HCT116 (cell line): Measurements from ENCODE around the gene C17orf114.

ENCODE experiments used
- ATAC-seq: fragments of 200-7000 bp; cut with Tn5 transposase; 2 replicates; pipeline ENCODE4 v1.9.1; 2020; ENCODE audit warnings: mild to moderate bottlenecking, moderate library complexity
- BruUV-seq: library from RNA; stranded (reverse); fragments of 400-500 nt; replicated peaks from 2 replicates; lab custom pipeline; 2021; lab: Mats Ljungman, UMichigan
- CTCF ChIA-PET: fragments of 300-600 bp; sonication (Branson Sonifier 250); formaldehyde crosslinking; loops from one replicate; lab custom pipeline; 2021; ENCODE audit warnings: antibody characterized with exemption; lab: Charles Lee
- POLR2A ChIA-PET: fragments of 300-600, 350-600 bp; sonication (Branson Sonifier 250); formaldehyde crosslinking; loops from one replicate; lab custom pipeline; 2021; ENCODE audit warnings: antibody characterized with exemption; lab: Charles Lee
- RAD21 ChIA-PET, 2 experiments: fragments of 300-600 bp; sonication (Branson Sonifier 250); formaldehyde crosslinking; loops; one replicate each; lab custom pipeline; 2023; ENCODE audit warnings: low total read pairs in 2 of 2; ENCODE audit not compliant: uncharacterized antibody in 2 of 2, unreplicated experiment in 2 of 2, low non-redundant PET in 1 of 2; lab: Charles Lee
- DNase-seq: peaks from one replicate; pipeline ENCODE4 v3.0.0-alpha.2; 2010; ENCODE audit warnings: low read depth, low spot score
- H2AFZ ChIP-seq: fragments of 200-600 bp; shearing (Covaris generic), sonication (generic); 2 replicates; pipeline ENCODE4 v1.6.1; 2017; ENCODE audit warnings: low read depth, mixed run types, mixed read lengths, antibody characterized with exemption, low read length; ENCODE audit not compliant: poor library complexity, severe bottlenecking
- H3K27ac ChIP-seq: 2 replicates; pipeline ENCODE4 v1.5.1; 2012; ENCODE audit warnings: low read depth, low read length
- H3K27me3 ChIP-seq: fragments of 200-600 bp; sonication (generic); 2 replicates; pipeline ENCODE4 v1.6.1; 2016; ENCODE audit warnings: mixed run types, low read length, mixed read lengths; ENCODE audit not compliant: insufficient read depth
- H3K36me3 ChIP-seq, 2 experiments: fragments of 200-500 bp in 1 of 2; fragments of 200-600 bp in 1 of 2; sonication (Bioruptor generic) in 1 of 2; sonication (generic) in 1 of 2; 2 replicates each; pipeline versions ENCODE4 v1.5.1 to v1.6.1; 2014 to 2016; ENCODE audit warnings: low read length in 2 of 2, inconsistent platforms in 1 of 2, mixed read lengths in 1 of 2, mixed run types in 1 of 2; ENCODE audit not compliant: insufficient read depth in 2 of 2, control insufficient read depth in 1 of 2
- H3K4me1 ChIP-seq, 2 experiments: fragments of 200-600 bp in 1 of 2; sonication (generic) in 1 of 2; 2 replicates each; pipeline versions ENCODE4 v1.5.1 to v1.6.1; 2012 to 2017; ENCODE audit warnings: low read length in 2 of 2, inconsistent platforms in 1 of 2, mild to moderate bottlenecking in 1 of 2, mixed read lengths in 1 of 2, mixed run types in 1 of 2, moderate library complexity in 1 of 2; ENCODE audit not compliant: insufficient read depth in 2 of 2, control insufficient read depth in 1 of 2
- H3K4me2 ChIP-seq: fragments of 200-600 bp; sonication (generic); 2 replicates; pipeline ENCODE4 v1.6.1; 2017; ENCODE audit warnings: mixed run types, low read length, mixed read lengths
- H3K4me3 ChIP-seq, 2 experiments: fragments of 200-600 bp in 1 of 2; sonication (generic) in 1 of 2; replicated peaks in 1 of 2; 2 replicates each; pipeline ENCODE4 v1.5.1; 2011 to 2016; ENCODE audit warnings: low read length in 2 of 2, control low read depth in 1 of 2, low read depth in 1 of 2, mild to moderate bottlenecking in 1 of 2, mixed read lengths in 1 of 2, mixed run types in 1 of 2
- H3K79me2 ChIP-seq: fragments of 200-600 bp; sonication (generic); 2 replicates; pipeline ENCODE4 v1.6.1; 2017; ENCODE audit warnings: mild to moderate bottlenecking, mixed run types, low read length, moderate library complexity, mixed read lengths; ENCODE audit not compliant: insufficient read depth
- H3K9ac ChIP-seq: fragments of 200-600 bp; sonication (generic); 2 replicates; pipeline ENCODE4 v1.6.1; 2016; ENCODE audit warnings: low read length, mixed read lengths
- H3K9me2 ChIP-seq: fragments of 200-600 bp; sonication (generic), shearing (Covaris generic); 2 replicates; pipeline ENCODE4 v1.6.1; 2017; ENCODE audit warnings: mixed run types, mild to moderate bottlenecking, moderate library complexity; ENCODE audit not compliant: insufficient read depth
- H3K9me3 ChIP-seq, 2 experiments: fragments of 200-500 bp in 1 of 2; fragments of 200-600 bp in 1 of 2; sonication (Bioruptor generic) in 1 of 2; sonication (generic) in 1 of 2; 2 replicates each; pipeline ENCODE4 v1.6.1; 2014 to 2017; ENCODE audit warnings: low read length in 2 of 2, mixed read lengths in 2 of 2, inconsistent platforms in 1 of 2, low read depth in 1 of 2, mild to moderate bottlenecking in 1 of 2, mixed run types in 1 of 2, moderate library complexity in 1 of 2; ENCODE audit not compliant: control insufficient read depth in 1 of 2, insufficient read depth in 1 of 2
- H4K20me1 ChIP-seq: fragments of 200-600 bp; sonication (generic), shearing (Covaris generic); 2 replicates; pipeline ENCODE4 v1.6.1; 2017; ENCODE audit warnings: mixed run types, mild to moderate bottlenecking, moderate library complexity; ENCODE audit not compliant: insufficient read depth
- ELF1 ChIP-seq: IDR thresholded peaks from 2 replicates; pipeline ENCODE4 v1.6.1; 2012; ENCODE audit warnings: low read depth, borderline replicate concordance
- FOSL1 ChIP-seq: IDR thresholded peaks from 2 replicates; pipeline ENCODE4 v1.6.1; 2012; ENCODE audit warnings: low read depth
- YY1 ChIP-seq: IDR thresholded peaks from 2 replicates; pipeline ENCODE4 v1.6.1; 2011; ENCODE audit warnings: low read length, low read depth, moderate library complexity, mild to moderate bottlenecking; ENCODE audit not compliant: insufficient replicate concordance; ENCODE audit errors: extremely low read depth
- ZFX ChIP-seq: fragments of 450-650 bp; IDR thresholded peaks from 2 replicates; pipeline ENCODE4 v1.6.1; 2017
- intact Hi-C: fragments of 100-400 bp; cut with micrococcal nuclease; formaldehyde crosslinking; loops from 2 replicates; pipeline ENCODE4 v1.10.0; 2022
- TF ChIP-seq, protein P1 (sequence below): IDR thresholded peaks from 2 replicates; pipeline ENCODE4 v1.6.1; 2012
- TF ChIP-seq, protein P2 (sequence below): IDR thresholded peaks from 2 replicates; pipeline ENCODE4 v1.6.1; 2011; ENCODE audit warnings: mild to moderate bottlenecking, low read length, moderate library complexity; ENCODE audit not compliant: insufficient replicate concordance; ENCODE audit errors: extremely low read depth

The C17orf114 gene

DNA sequence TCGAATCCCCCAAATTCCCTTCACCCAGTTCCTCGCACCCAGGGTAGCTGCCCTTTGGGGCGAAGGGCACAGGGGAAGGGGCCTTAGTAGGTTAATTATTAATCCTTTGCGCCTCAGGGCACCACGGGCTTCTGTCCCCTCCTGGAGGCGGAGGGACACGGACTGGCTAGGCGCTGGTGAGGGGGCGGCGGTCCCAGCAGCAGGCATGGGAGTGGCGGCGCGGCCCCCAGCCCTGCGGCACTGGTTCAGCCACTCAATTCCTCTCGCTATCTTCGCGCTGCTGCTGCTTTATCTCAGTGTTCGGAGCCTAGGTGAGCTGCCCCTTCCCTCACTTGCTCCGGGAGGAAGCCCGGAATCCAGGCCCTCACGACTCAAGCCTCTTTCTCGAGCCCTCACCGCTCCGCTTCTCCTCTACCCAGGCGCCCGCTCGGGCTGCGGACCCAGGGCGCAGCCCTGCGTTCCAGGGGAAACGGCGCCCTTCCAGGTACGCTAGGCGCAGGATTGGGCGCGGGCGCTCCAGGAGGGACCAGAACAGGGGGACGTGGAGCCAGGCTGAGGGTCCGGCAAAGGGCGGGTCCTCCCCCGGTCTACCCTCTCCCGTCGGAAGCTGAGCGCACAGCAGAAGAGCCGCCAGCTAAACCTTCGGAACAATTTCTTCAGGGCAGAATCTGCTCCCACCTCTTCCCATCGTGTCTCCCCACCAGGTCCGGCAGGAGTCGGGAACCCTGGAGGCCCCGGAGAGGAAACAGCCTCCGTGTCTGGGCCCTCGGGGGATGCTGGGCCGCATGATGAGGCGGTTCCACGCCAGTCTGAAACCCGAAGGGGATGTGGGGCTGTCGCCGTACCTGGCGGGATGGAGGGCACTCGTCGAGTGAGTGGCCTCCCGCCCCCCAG, 13.1 kb downstream of the C17orf114 start, which contains the start of gene GLTPD2:
TSS of gene GLTPD2 (plus strand) at position 158 of the 894 bp plus-strand sequence. CDS start at position 206, 48 bp downstream.
- no TSS peak for BruUV-seq
- Histone ChIP-seq H3K9me3 (no peaks in the 10 kb centered on the region), H3K27me3 (no peaks in the 10 kb centered on the region), H3K9me2 (no peaks in the 10 kb centered on the region), H4K20me1 (no peaks in the 10 kb centered on the region), H3K4me1 (peaks cover 25 to 36% of the 10 kb centered on the region in 2 experiments), H2AFZ (no peak within 1 kb of the TSS), H3K27ac (peak within 1 kb of the TSS; percentile 98), H3K79me2 (peaks cover 8% of the 10 kb centered on the region; the same call in 1 of the 2 replicates), H3K36me3 (no peaks in the 10 kb centered on the region), H3K4me3 (peak within 1 kb of the TSS; percentile 61 to 66), H3K4me2 (peak within 1 kb of the TSS; percentile 92), H3K9ac (peak within 1 kb of the TSS; percentile 79)
- TF ChIP-seq ELF1, result no peak
- TF ChIP-seq, protein P1, sequence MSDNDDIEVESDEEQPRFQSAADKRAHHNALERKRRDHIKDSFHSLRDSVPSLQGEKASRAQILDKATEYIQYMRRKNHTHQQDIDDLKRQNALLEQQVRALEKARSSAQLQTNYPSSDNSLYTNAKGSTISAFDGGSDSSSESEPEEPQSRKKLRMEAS, result no peak
- TF ChIP-seq ZFX, result no peak
- TF ChIP-seq, protein P2, sequence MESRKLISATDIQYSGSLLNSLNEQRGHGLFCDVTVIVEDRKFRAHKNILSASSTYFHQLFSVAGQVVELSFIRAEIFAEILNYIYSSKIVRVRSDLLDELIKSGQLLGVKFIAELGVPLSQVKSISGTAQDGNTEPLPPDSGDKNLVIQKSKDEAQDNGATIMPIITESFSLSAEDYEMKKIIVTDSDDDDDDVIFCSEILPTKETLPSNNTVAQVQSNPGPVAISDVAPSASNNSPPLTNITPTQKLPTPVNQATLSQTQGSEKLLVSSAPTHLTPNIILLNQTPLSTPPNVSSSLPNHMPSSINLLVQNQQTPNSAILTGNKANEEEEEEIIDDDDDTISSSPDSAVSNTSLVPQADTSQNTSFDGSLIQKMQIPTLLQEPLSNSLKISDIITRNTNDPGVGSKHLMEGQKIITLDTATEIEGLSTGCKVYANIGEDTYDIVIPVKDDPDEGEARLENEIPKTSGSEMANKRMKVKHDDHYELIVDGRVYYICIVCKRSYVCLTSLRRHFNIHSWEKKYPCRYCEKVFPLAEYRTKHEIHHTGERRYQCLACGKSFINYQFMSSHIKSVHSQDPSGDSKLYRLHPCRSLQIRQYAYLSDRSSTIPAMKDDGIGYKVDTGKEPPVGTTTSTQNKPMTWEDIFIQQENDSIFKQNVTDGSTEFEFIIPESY, result no peak
- no peak for TF ChIP-seq FOSL1
- no peak for TF ChIP-seq YY1
- ChIA-PET RAD21 (interaction anchor here (1.4 to 1.5 kb wide), 2 partner anchors 58 to 79 kb away, joined by 4 to 6 read pairs; partner anchors contain the start of genes ARRB2 (in 1 of the 2) and MED11 (in 1 of the 2)), POLR2A (interaction anchor here (1.3 kb wide), 1 partner anchor 18 kb away, joined by 5 read pairs; the partner anchor contains the start of gene PLD2), CTCF (interaction anchor here (1.2 to 3.6 kb wide), 12 partner anchors 10 to 222 kb away, joined by 3 to 19 read pairs (median 6); partner anchors contain the start of genes ARRB2, CHRNE, MED11 and PLD2)
- no peak for ATAC-seq
- no peak for DNase-seq
- intact Hi-C loops, result no loop called here
